NCI-H187 treated with DMSO at 0.1 percent for 48 hours (cell line): ENCODE results near the gene ACSF2.
A peak's percentile ranks its signal among the peaks of the same experiment; 100 is the strongest.

Experiments
- DNase-seq: peaks from one replicate; lab custom pipeline; 2025; lab: John Stamatoyannopoulos, UW

The ACSF2 gene

GRCh38 chr17:50440172-50440837, 14.3 kb downstream of the ACSF2 start:
- no peak for DNase-seq

DNA sequence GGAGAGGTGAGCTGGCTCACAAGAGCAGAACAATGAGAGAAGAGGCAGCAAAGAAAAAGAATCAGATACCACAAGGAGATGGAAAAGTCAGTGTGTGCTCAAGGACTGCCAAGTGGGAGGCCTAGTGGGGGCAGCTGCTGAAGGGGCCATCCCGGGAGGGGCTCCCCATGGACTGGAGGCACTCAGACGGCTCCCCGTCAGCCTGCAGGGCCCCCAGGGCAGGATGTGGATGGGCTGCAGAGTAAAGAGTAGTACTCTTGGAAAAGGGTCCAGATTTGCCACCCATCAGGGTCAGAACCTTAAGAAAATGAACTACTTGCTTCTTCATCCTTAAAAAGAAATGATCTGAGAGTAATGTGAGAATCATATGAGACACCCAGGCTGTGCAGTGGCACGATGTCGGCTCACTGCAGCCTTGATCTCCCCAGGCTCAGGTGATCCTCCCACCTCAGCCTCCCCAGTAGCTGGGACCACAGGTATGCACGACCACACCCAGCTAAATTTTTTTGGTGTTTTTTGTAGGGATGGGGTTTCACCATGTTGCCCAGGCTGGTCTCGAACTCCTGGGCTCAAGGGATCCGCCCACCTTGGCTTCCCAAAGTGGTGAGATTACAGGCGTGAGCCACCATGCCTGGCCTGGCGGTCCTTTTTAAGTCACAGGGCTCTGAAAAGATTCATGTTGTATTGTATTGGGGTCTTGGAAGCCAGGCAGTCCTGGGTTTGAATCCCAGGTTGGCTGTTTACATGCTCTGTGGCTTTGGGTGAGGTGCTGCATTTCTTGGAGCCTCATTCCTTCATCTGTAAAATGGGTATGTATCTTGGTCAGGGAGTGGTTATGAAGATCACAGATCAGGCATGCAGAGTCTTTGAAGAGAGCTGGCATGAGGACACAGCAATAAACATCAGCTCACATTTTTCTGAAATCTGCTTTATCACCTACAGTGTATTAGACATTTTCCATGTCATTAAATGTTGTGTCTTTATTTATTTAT, 15.1 kb downstream of the ACSF2 start:
- no peak for DNase-seq

DNA sequence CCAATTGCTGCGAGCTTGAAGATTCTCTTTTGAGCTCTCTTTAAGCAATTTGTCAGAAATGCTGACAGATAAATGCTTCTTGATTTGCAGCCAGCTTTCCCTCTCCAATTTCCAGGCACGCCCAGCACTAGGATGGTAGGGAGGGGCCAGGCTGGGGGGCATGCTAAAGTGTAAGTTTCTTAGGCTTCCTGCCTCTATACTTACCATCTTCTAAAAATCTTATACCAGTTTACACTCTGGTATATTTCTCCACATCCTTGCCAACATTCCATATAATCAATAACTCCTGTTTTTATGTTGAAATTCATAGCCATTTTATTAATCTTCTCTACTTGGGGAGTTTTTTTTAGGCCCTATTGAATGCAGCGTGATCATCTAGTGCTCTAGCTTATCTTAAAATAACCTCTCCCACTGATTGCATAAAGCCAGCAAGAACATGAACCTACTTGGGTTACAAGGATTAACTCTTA, 17.5 kb downstream of the ACSF2 start:
- no peak for DNase-seq

GRCh38 chr17:50444841-50445715, 19.1 kb downstream of the ACSF2 start:
- DNase-seq = no peak

GRCh38 chr17:50445730-50446325, 19.8 kb downstream of the ACSF2 start:
- DNase-seq = no peak

DNA sequence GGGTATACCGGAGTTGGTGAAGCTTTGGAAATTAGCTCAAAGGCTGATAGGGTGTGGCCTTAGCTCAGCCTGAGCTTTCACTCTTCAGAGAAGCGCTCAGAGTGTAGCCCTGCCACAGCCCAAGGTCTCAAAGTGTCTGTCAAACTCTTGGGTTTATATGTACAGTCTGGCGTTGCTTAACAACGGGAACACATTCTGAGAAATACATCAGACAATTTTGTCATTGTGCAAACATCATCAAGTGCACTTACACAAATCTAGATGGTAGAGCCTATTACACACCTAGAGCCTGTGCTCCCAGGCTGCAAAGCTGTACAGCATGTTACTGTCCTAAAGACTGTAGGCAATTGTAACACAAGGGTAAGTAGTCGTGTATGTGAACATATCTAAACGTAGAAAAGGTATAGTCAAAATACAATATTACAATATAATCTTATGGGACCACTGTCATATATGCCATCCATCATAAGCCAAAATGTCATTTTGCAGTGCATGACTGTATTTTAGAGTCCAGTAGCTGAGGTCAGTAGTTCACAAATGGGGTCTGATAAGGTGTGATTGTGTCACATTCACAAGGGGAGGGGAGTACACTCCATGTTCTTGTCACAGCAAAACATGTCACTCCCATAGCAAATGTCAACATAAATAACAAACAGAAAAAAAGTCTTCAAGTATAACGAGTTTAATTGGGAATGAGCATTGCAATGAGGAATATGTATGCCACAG, 22.0 kb downstream of the ACSF2 start:
- peak; percentile 45 for DNase-seq

GRCh38 chr17:50448643-50449042, 22.6 kb downstream of the ACSF2 start:
- DNase-seq = no peak

DNA sequence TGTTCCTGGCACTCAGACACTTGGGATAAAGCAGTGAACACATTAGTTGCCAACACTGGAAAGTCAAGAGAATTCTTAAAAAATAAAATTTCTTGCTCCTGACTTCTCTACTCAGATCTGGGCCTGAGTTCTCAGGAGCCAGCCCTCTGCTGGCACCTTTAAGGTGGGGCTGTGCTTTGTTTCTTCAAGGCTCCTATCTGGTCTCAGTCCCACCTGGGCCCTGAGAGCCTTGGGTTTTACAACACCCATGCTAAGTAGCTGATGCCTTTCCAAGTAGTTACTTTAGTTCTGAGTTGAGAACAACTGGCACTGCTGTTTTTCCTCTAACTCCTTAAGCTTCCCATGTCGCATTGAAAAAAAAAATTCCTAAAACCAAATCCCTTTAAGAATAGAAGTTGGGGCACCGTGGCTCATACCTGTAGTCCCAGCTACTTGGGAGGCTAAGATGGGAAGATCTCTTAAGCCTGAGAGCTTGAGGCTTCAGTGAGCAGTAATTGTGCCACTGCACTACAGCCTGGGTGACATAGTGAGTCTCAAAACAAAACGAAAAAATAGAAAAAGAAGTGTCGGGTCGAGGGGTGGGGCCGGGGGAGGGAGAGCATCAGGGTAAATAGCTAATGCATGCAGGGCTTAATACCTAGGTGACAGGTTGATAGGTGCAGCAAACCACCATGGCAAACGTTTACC, 26.1 kb downstream of the ACSF2 start:
- DNase-seq = no peak

DNA sequence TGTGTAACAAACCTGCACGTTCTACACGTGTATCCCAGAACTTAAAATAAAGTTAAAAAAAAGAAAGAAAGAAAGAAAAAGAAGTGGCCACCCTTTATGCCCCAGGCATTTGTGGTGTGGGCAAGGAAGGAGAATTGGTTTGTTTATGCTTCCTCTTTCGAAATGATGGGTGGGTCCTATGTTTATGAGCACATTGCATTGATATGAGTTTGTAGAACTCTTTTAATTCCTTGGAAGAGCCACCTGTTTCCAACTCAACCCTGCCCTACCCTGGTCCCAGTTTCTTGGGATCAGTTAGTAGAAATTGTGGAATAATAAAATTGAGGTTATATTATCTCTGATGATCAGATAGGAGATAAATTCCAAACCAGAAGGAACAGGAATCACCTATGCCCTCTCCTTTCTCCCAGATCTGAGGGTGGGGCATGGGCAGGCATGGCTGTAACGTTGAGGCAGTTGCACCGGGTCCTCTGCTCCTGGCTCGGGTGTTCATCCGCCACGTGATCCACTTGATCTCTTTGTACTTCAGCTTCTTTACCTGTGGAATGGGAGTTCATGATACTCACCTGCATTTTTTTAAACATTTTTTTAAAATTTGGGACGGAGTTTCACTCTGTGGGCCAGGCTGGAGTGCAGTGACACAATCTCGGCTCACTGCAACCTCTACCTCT, 26.7 kb downstream of the ACSF2 start:
- DNase-seq = no peak

GRCh38 chr17:50453901-50454300, 27.9 kb downstream of the ACSF2 start:
- DNase-seq = no peak

- DNase-seq = no peak
These were observed 31.6 kb downstream of the ACSF2 start for GRCh38 chr17:50457621-50458020.

GRCh38 chr17:50458270-50458669, 32.3 kb downstream of the ACSF2 start:
- DNase-seq = no peak

DNA sequence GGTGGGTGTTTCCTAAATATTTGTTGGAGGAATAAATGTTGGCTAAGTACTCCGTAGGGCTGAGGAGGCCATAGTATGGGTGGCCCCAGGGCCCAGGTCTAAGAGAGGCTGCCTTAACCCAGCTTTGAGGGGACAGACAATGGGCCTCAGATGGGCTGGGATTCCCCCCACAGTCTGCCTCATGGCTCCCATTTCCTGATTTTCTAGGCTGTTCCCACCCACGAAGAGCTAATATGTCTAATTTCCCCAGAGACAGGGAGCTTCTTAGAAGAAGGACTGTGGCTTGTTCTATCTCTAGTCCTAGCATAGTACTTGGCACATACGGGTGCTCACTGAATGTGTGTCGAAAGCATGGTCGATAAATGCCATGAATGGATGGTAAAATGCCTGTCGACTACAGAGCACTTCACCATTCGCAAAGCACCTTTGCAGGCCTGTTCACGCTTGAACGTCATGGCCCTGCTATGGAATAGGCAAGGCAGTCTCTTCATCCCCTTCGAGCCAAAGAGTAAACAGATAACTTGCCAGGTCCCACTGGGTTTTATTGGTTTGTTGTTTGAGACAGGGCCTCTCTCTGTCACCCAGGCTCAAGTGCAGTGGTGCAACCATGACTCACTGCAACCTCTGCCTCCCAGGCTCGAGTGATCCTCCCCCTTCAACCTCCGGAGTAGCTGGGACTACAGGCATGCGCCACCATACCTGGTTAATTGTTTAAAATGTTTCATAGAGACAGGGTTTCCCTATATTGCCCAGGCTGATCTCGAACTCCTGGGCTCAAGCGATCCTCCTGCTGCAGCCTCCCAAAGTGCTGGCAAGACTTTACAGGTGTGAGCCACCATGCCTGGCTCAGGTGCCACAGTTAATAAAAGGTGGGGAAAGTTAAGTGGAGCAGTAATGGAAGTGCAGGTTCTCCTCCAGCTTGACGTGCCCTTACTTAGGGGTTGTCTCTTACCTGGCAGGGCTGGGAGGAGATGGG, 33.0 kb downstream of the ACSF2 start:
- DNase-seq = no peak

- no peak for DNase-seq
These were observed 33.7 kb downstream of the ACSF2 start for GRCh38 chr17:50459756-50460155.

GRCh38 chr17:50460831-50461526, 35.0 kb downstream of the ACSF2 start:
- DNase-seq = no peak

DNA sequence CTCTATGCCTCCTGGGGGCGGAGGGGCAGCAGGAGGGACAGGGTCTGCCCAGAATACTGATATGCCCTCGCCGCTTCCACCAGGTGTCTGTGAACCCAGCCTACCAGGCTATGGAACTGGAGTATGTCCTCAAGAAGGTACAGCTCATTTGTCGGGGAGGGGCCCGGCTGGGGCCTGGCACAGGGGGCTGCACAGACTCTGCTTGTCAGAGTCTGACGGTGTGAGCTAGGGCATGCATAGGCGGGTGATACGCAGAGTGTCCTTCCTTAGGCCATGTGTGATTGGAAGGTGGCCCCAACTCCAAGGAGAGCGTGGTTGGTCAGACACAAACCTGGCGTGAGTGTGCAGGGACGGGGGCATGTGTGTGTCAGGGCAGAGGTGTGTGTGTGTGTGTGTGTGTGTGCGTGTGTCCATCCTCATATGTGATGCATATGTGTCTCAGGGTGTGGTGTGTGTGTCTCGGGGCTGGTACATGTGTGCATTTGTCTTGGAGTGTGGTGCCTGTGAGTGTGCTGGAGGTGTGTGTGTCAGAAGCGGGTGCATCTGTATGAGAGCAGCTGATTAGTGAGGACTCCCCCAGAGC, 35.6 kb downstream of the ACSF2 start:
- no peak for DNase-seq

GRCh38 chr17:50462446-50462845, 36.4 kb downstream of the ACSF2 start:
- DNase-seq = no peak

- DNase-seq = no peak
These were observed 38.1 kb downstream of the ACSF2 start for GRCh38 chr17:50464121-50464520.
